ENCODE results near the gene CLDN2.

DNA sequence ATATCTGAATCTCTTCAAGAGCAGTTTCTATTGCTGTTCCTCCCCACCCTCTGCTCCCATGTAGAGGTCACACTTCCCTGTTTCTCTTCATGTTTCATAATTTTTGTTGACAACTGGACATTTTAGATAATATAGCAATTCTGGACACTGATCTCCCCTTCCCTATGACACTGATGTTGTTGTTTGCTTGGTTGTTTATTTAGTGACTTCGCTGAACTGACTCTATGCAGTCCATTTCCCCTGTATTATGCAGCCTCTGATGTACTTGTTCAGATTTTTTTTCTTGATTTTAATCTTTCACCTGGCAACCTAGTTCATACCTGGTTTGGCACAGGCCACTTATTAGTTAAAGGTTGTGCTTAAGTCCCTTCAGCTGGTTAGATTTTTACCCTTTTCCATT lies 29.2 kb downstream of the CLDN2 start:
- TF ChIP-seq, protein P1, sequence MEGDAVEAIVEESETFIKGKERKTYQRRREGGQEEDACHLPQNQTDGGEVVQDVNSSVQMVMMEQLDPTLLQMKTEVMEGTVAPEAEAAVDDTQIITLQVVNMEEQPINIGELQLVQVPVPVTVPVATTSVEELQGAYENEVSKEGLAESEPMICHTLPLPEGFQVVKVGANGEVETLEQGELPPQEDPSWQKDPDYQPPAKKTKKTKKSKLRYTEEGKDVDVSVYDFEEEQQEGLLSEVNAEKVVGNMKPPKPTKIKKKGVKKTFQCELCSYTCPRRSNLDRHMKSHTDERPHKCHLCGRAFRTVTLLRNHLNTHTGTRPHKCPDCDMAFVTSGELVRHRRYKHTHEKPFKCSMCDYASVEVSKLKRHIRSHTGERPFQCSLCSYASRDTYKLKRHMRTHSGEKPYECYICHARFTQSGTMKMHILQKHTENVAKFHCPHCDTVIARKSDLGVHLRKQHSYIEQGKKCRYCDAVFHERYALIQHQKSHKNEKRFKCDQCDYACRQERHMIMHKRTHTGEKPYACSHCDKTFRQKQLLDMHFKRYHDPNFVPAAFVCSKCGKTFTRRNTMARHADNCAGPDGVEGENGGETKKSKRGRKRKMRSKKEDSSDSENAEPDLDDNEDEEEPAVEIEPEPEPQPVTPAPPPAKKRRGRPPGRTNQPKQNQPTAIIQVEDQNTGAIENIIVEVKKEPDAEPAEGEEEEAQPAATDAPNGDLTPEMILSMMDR (conservative IDR thresholded peaks at IDR 0.05; ENCODE audit: low read depth, low read length): no peak
- TF ChIP-seq EZH2 (IDR thresholded peaks at IDR 0.05; ENCODE audit: borderline replicate concordance, low read depth, low read length, poor library complexity, severe bottlenecking): no peak

All from A673 (cell line).